Heart left ventricle (tissue), 16 donors: Measurements from ENCODE around the gene MARCHF7. TPM values are rescaled to one million over a fixed set of nuclear protein-coding genes. Genes with fewer than 3 reads are reported as not detected.
"Not testable (repeated sequence)": the region's sequence is repeated elsewhere in the genome, so short reads cannot be mapped to it uniquely, and the experiment has no call there.

Experiments
- ATAC-seq, 4 donors: fragments of 200-7000 bp; cut with Tn5 transposase; one replicate each; pipeline ENCODE4 v1.9.1; 2020 to 2022; ENCODE audit warnings: moderate library complexity in 4 of 4, mild to moderate bottlenecking in 3 of 4, moderate number of reproducible peaks in 1 of 4
- DNase-seq, 5 donors: peaks; one replicate each; pipeline ENCODE4 v3.0.0-alpha.2; 2020
- H3K27ac ChIP-seq, 12 donors: fragments of 200-600 bp; sonication (generic) in 4 of 12; one replicate each; pipeline versions ENCODE4 v1.5.0 to v1.8.0; 2016 to 2022; ENCODE audit warnings: mild to moderate bottlenecking in 2 of 12
- H3K27me3 ChIP-seq, 9 donors: fragments of 200-600 bp; sonication (generic) in 2 of 9; one replicate each; pipeline versions ENCODE4 v1.5.1 to v1.8.0; 2016 to 2022; ENCODE audit warnings: mild to moderate bottlenecking in 3 of 9
- H3K36me3 ChIP-seq, 9 donors: fragments of 200-600 bp; sonication (generic) in 2 of 9; one replicate each; pipeline versions ENCODE4 v1.5.0 to v1.8.0; 2018 to 2022; ENCODE audit warnings: mild to moderate bottlenecking in 2 of 9
- H3K4me1 ChIP-seq, 12 donors: fragments of 200-600 bp; sonication (generic) in 4 of 12; one replicate each; pipeline versions ENCODE4 v1.5.0 to v1.8.0; 2016 to 2022; ENCODE audit warnings: mild to moderate bottlenecking in 3 of 12
- H3K4me3 ChIP-seq, 12 donors: fragments of 200-600 bp; sonication (generic) in 4 of 12; one replicate each; pipeline versions ENCODE4 v1.5.0 to v1.8.0; 2017 to 2022; ENCODE audit warnings: mild to moderate bottlenecking in 9 of 12, moderate library complexity in 4 of 12
- H3K9me3 ChIP-seq, 12 donors: fragments of 200-600 bp; sonication (generic) in 4 of 12; one replicate each; pipeline versions ENCODE4 v1.5.0 to v1.8.0; 2016 to 2022; ENCODE audit warnings: mild to moderate bottlenecking in 1 of 12
- CTCF ChIP-seq, 12 donors: fragments of 200-600 bp; sonication (generic) in 4 of 12; IDR thresholded peaks; one replicate each; pipeline versions ENCODE4 v1.5.0 to v1.8.0; 2018 to 2022; ENCODE audit warnings: antibody characterized with exemption in 12 of 12, mild to moderate bottlenecking in 5 of 12
- POLR2A ChIP-seq, 2 donors: fragments of 450-650 bp; IDR thresholded peaks; one replicate each; pipeline ENCODE4 v1.6.1; 2017; ENCODE audit warnings: antibody characterized with exemption in 2 of 2, mild to moderate bottlenecking in 2 of 2, moderate library complexity in 2 of 2
- WGBS, 4 donors: extraction: QIAGEN DNeasy Blood & Tissue Kit in 2 of 4; methylation state at CpG; one replicate each; pipeline versions ENCODE4 v1.1.5 to v1.1.7; 2013 to 2018; 5-methylcytosine and 5-hydroxymethylcytosine counted together
- intact Hi-C, 10 donors: fragments of 100-400 bp; cut with DNase I; formaldehyde crosslinking; loops; one replicate each; pipeline versions ENCODE4 v1.11.1 to v1.14.2; 2022
- long read RNA-seq, 3 donors: library from polyadenylated mRNA; unstranded; transcript quantifications; one replicate each; pipeline ENCODE4 v2.0.0, GENCODE V29; 2020 to 2021
- polyA plus RNA-seq, 2 donors: library from polyadenylated mRNA; stranded (reverse); fragments of 200-250 nt; gene quantifications; one replicate each; pipeline ENCODE4 v1.2.3, GENCODE V29; 2013
- total RNA-seq, 9 donors: library from RNA; depleted of rRNA in 2 of 9; stranded (reverse); fragments of >200 nt in 2 of 9; fragmentation: NEBNext Ultra II Directional in 3 of 9; extraction: Animal tissue kit (Norgen Biotek cat#: 25700) in 3 of 9; gene quantifications; one replicate each; pipeline versions ENCODE4 v1.1.0 to v1.2.4, GENCODE V29; 2016 to 2023
- donor health status: ischemic (EF 13 %, LVEDD 7.1; RV severe dilation, severe dysfunction).
- donor health status: healthy with polysubstance abuse.
- donor health status: DM: no; HTN: yes; CAD: no.
- donor health status: DM: no; HTN: no; CAD: no.
- donor health status: ischemic (EF 25% LVEDD 6.9; RV normal size, moderate dysfunction).
- donor health status: ischemic (EF 25% LVEDD 5.7; RV mildly dilated, moderate dysfunction).
- donor health status: healthy.
- donor health status: DM: yes; HTN: yes; CAD: no.
- donor health status: ischemic (EF 35%, LVEDD 5.7; RV mildly dilated, moderate dysfunction).
- donor health status: nonischemic (EF 11% LVEDD 7.7; RV severe dilation, severe dysfunction).
- donor health status: DM: yes; HTN: yes; CAD: no.
- donor health status: PGD.
- donor health status: ischemic (EF 29% LVEDD 5.4; RV normal size, mild dysfunction).
- donor health status: nonischemic (EF 23%, LVEDD 6.1; RV moderate dilation, normal function).

Gene MARCHF7
- total RNA-seq (10 to 100 TPM; 69.8 to 97.9 (median 84.4) TPM), polyA plus RNA-seq (10 to 100 TPM; 16.9 to 57.7 TPM)
- long read RNA-seq, donor 1, full-length matches to known transcripts = 51 of 210 reads
- long read RNA-seq, donor 1, partial matches to known transcripts = 8 of 210 reads
- long read RNA-seq, donor 1, other reads (novel, unspliced or antisense) = 151 of 210 reads
- long read RNA-seq, donor 2, full-length matches to known transcripts = 110 of 375 reads
- long read RNA-seq, donor 2, partial matches to known transcripts = 30 of 375 reads
- long read RNA-seq, donor 2, other reads (novel, unspliced or antisense) = 235 of 375 reads
- long read RNA-seq, donor 3, full-length matches to known transcripts = 53 of 183 reads
- long read RNA-seq, donor 3, partial matches to known transcripts = 5 of 183 reads
- long read RNA-seq, donor 3, other reads (novel, unspliced or antisense) = 125 of 183 reads

GRCh38 chr2:159712143-159712928 is at the start of gene MARCHF7:
MARCHF7 (plus strand) TSS chr2:159712506; CDS start chr2:159729023, 16,517 bp downstream.
- ATAC-seq (peak; percentile 98 to 99 (median 98)), DNase-seq (peak; percentile 97 to 99 (median 97))
- H3K27ac ChIP-seq = peak within 1 kb of the TSS; percentile 91 to 100 (median 98)
- WGBS, 4 donors = 0 to 1% (median 0%) methylated on average over 47 to 72 of the region's 72 CpGs
- peaks cover 0 to 31% (median 16%) of the 10 kb centered on the region in 9 donors for H3K36me3 ChIP-seq
- H3K4me1 ChIP-seq = peaks cover 8 to 54% (median 40%) of the 10 kb centered on the region in 12 donors
- H3K9me3 ChIP-seq = no peaks in the 10 kb centered on the region
- TF ChIP-seq CTCF (IDR thresholded peaks at IDR 0.05) = peak; percentile 28 to 78 (median 52)
- TF ChIP-seq POLR2A (IDR thresholded peaks at IDR 0.05) = peak in 1 of 2 donors; percentile 88
- H3K4me3 ChIP-seq = peak within 1 kb of the TSS; percentile 70 to 100 (median 86)
- intact Hi-C loops = loop anchor here in 8 of 10 donors (1.0 to 10.0 kb wide), 9 partner anchors 35 to 232 kb away; partner anchors contain the start of genes BAZ2B (in 3 of the 8) and CD302 (in 1 of the 8)
- no peaks in the 10 kb centered on the region for H3K27me3 ChIP-seq

DNA sequence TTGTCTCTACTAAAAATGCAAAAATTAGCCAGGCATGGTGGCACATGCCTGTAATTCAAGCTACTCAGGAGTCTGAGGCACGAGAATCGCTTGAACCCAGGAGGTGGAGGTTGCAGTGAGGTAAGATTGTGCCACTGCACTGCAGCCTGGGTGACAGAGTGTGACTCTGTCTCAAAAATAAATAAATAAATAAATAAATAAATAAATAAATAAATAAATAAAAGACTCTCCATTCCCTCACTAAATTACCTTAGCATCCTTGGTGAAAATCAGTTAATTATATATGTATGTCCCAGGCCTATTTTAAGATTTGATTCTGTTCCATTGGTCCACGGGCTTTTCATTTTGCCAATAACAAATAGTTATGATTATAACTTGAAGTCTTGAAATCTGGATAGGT is 44.9 kb upstream of the MARCHF7 start:
- H3K27ac ChIP-seq, H3K4me1 ChIP-seq, H3K36me3 ChIP-seq, H3K27me3 ChIP-seq, H3K4me3 ChIP-seq, ATAC-seq, H3K9me3 ChIP-seq, DNase-seq, intact Hi-C loops: not testable (repeated sequence)
- 98 to 99% (median 98%) methylated on average over 3 of the region's 3 CpGs for WGBS, 4 donors

DNA sequence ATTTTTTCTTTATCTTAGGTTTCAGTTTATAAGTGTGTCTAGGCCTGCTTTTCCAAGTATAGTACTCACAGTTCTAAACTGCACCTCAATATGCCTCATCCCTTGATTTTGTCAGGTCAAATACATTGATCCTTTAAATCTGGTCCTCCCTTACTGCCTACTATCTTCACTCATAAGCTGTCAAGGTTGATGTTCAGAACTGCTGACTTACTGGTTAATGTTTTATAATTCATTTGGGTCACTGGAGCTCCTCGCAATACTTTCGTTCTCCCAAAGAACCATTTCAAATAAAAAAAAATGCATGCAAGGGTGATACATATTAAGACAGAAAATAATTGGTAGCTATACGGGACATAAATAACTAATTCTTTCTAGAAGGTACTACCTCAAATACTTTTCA is 41.3 kb upstream of the MARCHF7 start:
- Histone ChIP-seq H3K27me3 (no peaks in the 10 kb centered on the region), H3K36me3 (peaks cover 0 to 5% (median 0%) of the 10 kb centered on the region in 9 donors), H3K9me3 (no peaks in the 10 kb centered on the region), H3K4me3 (no peak overlapping the region), H3K4me1 (no peaks in the 10 kb centered on the region), H3K27ac (no peak overlapping the region)
- DNase-seq (no peak), ATAC-seq (no peak)
- TF ChIP-seq CTCF (IDR thresholded peaks at IDR 0.05) = no peak
- intact Hi-C loops = loop anchor here in 1 of 10 donors (10.0 kb wide), 1 partner anchor 116 kb away; no protein-coding TSS in a partner anchor
- WGBS, 4 donors = 97 to 98% (median 98%) methylated on average over 3 of the region's 3 CpGs

GRCh38 chr2:159677654-159678053 is 34.7 kb upstream of the MARCHF7 start:
- TF ChIP-seq CTCF (IDR thresholded peaks at IDR 0.05) = peak in 11 of 12 donors; percentile 12 to 53 (median 31)
- TF ChIP-seq POLR2A (IDR thresholded peaks at IDR 0.05) = no peak
- intact Hi-C loops = loop anchor here in 1 of 10 donors (10.0 kb wide), 1 partner anchor 123 kb away; no protein-coding TSS in a partner anchor
- ATAC-seq (no peak), DNase-seq (no peak)
- no peaks in the 10 kb centered on the region for H3K9me3 ChIP-seq
- H3K36me3 ChIP-seq = no peaks in the 10 kb centered on the region
- no peak overlapping the region for H3K4me3 ChIP-seq
- H3K4me1 ChIP-seq = peaks cover 0 to 3% (median 0%) of the 10 kb centered on the region in 12 donors
- WGBS, 4 donors = 90 to 99% (median 93%) methylated on average over 1 of the region's 1 CpG
- no peak overlapping the region for H3K27ac ChIP-seq
- H3K27me3 ChIP-seq = no peaks in the 10 kb centered on the region
